Smooth muscle cell (in vitro differentiated cells): ENCODE measurements around the gene CEACAM5. TPM values are rescaled to one million over a fixed set of nuclear protein-coding genes. Genes with fewer than 3 reads are reported as not detected.
"Not testable (repeated sequence)": the region's sequence is repeated elsewhere in the genome, so short reads cannot be mapped to it uniquely, and the experiment has no call there.

Experiments
- DNase-seq: peaks from one replicate; lab custom pipeline; 2025; ENCODE audit not compliant: unreplicated experiment; lab: John Stamatoyannopoulos, UW
- H2AFZ ChIP-seq: fragments of 200-600 bp; sonication (generic); 2 replicates; pipeline ENCODE4 v1.6.0; 2016; ENCODE audit warnings: antibody characterized with exemption, low read depth, mild to moderate bottlenecking
- H3F3A ChIP-seq: fragments of 200-600 bp; sonication (generic); 2 replicates; pipeline ENCODE4 v1.6.0; 2017; ENCODE audit warnings: antibody characterized with exemption, low read depth
- H3K27ac ChIP-seq: fragments of 200-600 bp; sonication (generic); 2 replicates; pipeline ENCODE4 v1.5.1; 2016; ENCODE audit warnings: low read depth, mild to moderate bottlenecking
- H3K27me3 ChIP-seq: fragments of 200-600 bp; sonication (generic); 2 replicates; pipeline ENCODE4 v1.6.1; 2016; ENCODE audit warnings: low read depth, mild to moderate bottlenecking
- H3K36me3 ChIP-seq: fragments of 200-600 bp; sonication (generic); 2 replicates; pipeline ENCODE4 v1.5.1; 2016; ENCODE audit warnings: low read depth
- H3K4me1 ChIP-seq: fragments of 200-600 bp; sonication (generic); 2 replicates; pipeline ENCODE4 v1.5.1; 2016; ENCODE audit warnings: low read depth
- H3K4me2 ChIP-seq: fragments of 200-600 bp; sonication (generic); 2 replicates; pipeline ENCODE4 v1.6.0; 2016; ENCODE audit warnings: mild to moderate bottlenecking
- H3K4me3 ChIP-seq: fragments of 200-600 bp; sonication (generic); 2 replicates; pipeline ENCODE4 v1.5.1; 2016; ENCODE audit warnings: mild to moderate bottlenecking
- H3K79me2 ChIP-seq: fragments of 200-600 bp; sonication (generic); 2 replicates; pipeline ENCODE4 v1.6.0; 2016; ENCODE audit warnings: low read depth, mild to moderate bottlenecking
- H3K9ac ChIP-seq: fragments of 200-600 bp; sonication (generic); 2 replicates; pipeline ENCODE4 v1.6.0; 2016; ENCODE audit warnings: low read depth
- H3K9me3 ChIP-seq: fragments of 200-600 bp; sonication (generic); replicated peaks from 2 replicates; pipeline ENCODE4 v1.5.1; 2016; ENCODE audit warnings: low read depth
- H4K20me1 ChIP-seq: fragments of 200-600 bp; sonication (generic); 2 replicates; pipeline ENCODE4 v1.6.0; 2016; ENCODE audit warnings: low read depth
- WGBS: methylation state at CpG from one replicate; pipeline ENCODE4 v1.1.7; 2016; ENCODE audit warnings: low lambda C conversion rate; 5-methylcytosine and 5-hydroxymethylcytosine counted together
- polyA plus RNA-seq: library from polyadenylated mRNA; unstranded; fragments of >200 nt; fragmentation: Nextera tagmentation; extraction: Ambion mirVana; gene quantifications from 2 replicates; pipeline ENCODE4 v1.2.1, GENCODE V29; 2016
- total RNA-seq: library from RNA; depleted of rRNA; stranded (reverse); fragments of >200 nt; gene quantifications from 2 replicates; pipeline ENCODE4 v1.2.3, GENCODE V29; 2014
- TF ChIP-seq, protein P1 (sequence below): fragments of 200-600 bp; sonication (generic); IDR thresholded peaks from 2 replicates; pipeline ENCODE4 v1.5.1; 2017; ENCODE audit warnings: borderline replicate concordance, mild to moderate bottlenecking, antibody characterized with exemption; ENCODE audit not compliant: insufficient read depth, poor library complexity, severe bottlenecking

CEACAM5 gene
- total and polyA plus RNA-seq, 2 experiments from 2014 or later, result not detected

DNA sequence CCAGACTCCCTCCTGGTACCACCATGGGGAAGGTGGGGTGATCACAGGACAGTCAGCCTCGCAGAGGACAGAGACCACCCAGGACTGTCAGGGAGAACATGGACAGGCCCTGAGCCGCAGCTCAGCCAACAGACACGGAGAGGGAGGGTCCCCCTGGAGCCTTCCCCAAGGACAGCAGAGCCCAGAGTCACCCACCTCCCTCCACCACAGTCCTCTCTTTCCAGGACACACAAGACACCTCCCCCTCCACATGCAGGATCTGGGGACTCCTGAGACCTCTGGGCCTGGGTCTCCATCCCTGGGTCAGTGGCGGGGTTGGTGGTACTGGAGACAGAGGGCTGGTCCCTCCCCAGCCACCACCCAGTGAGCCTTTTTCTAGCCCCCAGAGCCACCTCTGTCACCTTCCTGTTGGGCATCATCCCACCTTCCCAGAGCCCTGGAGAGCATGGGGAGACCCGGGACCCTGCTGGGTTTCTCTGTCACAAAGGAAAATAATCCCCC is 505 bp upstream of the CEACAM5 start:
- no peaks in the 10 kb centered on the region for H4K20me1 ChIP-seq
- WGBS, result 63% methylated on average over 5 of the region's 5 CpGs
- no peaks in the 10 kb centered on the region for H3K9me3 ChIP-seq
- no peaks in the 10 kb centered on the region for H3K27me3 ChIP-seq
- no peak overlapping the region for H3K27ac ChIP-seq
- TF ChIP-seq, protein P1, sequence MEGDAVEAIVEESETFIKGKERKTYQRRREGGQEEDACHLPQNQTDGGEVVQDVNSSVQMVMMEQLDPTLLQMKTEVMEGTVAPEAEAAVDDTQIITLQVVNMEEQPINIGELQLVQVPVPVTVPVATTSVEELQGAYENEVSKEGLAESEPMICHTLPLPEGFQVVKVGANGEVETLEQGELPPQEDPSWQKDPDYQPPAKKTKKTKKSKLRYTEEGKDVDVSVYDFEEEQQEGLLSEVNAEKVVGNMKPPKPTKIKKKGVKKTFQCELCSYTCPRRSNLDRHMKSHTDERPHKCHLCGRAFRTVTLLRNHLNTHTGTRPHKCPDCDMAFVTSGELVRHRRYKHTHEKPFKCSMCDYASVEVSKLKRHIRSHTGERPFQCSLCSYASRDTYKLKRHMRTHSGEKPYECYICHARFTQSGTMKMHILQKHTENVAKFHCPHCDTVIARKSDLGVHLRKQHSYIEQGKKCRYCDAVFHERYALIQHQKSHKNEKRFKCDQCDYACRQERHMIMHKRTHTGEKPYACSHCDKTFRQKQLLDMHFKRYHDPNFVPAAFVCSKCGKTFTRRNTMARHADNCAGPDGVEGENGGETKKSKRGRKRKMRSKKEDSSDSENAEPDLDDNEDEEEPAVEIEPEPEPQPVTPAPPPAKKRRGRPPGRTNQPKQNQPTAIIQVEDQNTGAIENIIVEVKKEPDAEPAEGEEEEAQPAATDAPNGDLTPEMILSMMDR, result no peak
- H3K4me1 ChIP-seq, result no peaks in the 10 kb centered on the region
- no peaks in the 10 kb centered on the region for H3K36me3 ChIP-seq
- H2AFZ ChIP-seq, result no peak overlapping the region
- no peak overlapping the region for H3K4me2 ChIP-seq
- H3F3A ChIP-seq, result no peaks in the 10 kb centered on the region
- no peak overlapping the region for H3K4me3 ChIP-seq
- DNase-seq, result no peak
- no peaks in the 10 kb centered on the region for H3K79me2 ChIP-seq
- no peak overlapping the region for H3K9ac ChIP-seq

DNA sequence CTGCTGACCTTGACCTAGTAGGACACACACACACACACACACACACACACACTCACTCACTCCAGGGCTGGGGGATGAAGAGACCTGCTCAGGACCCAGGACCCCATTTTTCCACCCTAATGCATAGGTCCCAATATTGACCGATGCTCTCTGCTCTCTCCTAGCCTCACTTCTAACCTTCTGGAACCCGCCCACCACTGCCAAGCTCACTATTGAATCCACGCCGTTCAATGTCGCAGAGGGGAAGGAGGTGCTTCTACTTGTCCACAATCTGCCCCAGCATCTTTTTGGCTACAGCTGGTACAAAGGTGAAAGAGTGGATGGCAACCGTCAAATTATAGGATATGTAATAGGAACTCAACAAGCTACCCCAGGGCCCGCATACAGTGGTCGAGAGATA is 1.1 kb downstream of the CEACAM5 start:
- H3F3A ChIP-seq, H3K27me3 ChIP-seq, H3K79me2 ChIP-seq, H3K4me2 ChIP-seq, H3K4me1 ChIP-seq, H3K9me3 ChIP-seq, H3K36me3 ChIP-seq, H3K9ac ChIP-seq, H3K27ac ChIP-seq, H4K20me1 ChIP-seq, H3K4me3 ChIP-seq, H2AFZ ChIP-seq, DNase-seq: not testable (repeated sequence)
- 84% methylated on average over 8 of the region's 8 CpGs for WGBS

DNA sequence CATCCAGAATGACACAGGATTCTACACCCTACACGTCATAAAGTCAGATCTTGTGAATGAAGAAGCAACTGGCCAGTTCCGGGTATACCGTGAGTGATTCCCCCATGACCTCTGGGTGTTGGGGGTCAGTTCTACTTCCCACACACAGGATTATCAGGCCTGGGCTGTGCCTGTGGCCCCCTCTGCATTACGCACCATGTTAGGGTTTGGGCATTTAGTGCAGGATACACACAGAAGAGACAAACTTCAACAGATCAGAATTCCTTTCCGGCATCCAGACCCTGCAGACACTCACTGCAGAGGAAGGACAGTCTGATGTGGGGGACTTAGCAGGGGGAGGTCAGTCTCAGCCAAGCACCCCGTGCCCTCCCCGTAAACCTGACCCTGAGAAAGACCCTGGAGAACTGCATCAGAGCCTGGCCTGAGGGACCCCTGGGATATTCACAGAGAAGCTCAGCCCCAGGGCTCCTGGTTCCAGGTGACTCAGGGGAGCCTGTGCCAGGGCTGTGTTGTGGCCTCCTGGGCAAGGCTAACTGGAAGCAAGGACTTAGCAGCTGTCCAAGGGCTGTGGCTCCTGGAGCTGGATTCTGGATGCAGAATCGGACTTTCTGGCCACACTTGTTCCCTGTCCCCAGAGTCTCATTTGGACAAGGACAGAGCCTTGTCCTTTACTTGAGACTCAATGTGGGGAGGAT is 1.7 kb downstream of the CEACAM5 start:
- 75% methylated on average over 8 of the region's 8 CpGs for WGBS
- H3F3A ChIP-seq, result no peaks in the 10 kb centered on the region
- no peaks in the 10 kb centered on the region for H3K27me3 ChIP-seq
- H3K36me3 ChIP-seq, result no peaks in the 10 kb centered on the region
- no peak overlapping the region for H3K4me2 ChIP-seq
- H4K20me1 ChIP-seq, result no peaks in the 10 kb centered on the region
- peaks cover 7% of the 10 kb centered on the region for H3K9me3 ChIP-seq
- no peak overlapping the region for H3K27ac ChIP-seq
- no peak for DNase-seq
- no peaks in the 10 kb centered on the region for H3K79me2 ChIP-seq
- TF ChIP-seq, protein P1, result no peak
- no peak overlapping the region for H3K4me3 ChIP-seq
- H3K4me1 ChIP-seq, result no peaks in the 10 kb centered on the region
- no peak overlapping the region for H3K9ac ChIP-seq
- H2AFZ ChIP-seq, result no peak overlapping the region

DNA sequence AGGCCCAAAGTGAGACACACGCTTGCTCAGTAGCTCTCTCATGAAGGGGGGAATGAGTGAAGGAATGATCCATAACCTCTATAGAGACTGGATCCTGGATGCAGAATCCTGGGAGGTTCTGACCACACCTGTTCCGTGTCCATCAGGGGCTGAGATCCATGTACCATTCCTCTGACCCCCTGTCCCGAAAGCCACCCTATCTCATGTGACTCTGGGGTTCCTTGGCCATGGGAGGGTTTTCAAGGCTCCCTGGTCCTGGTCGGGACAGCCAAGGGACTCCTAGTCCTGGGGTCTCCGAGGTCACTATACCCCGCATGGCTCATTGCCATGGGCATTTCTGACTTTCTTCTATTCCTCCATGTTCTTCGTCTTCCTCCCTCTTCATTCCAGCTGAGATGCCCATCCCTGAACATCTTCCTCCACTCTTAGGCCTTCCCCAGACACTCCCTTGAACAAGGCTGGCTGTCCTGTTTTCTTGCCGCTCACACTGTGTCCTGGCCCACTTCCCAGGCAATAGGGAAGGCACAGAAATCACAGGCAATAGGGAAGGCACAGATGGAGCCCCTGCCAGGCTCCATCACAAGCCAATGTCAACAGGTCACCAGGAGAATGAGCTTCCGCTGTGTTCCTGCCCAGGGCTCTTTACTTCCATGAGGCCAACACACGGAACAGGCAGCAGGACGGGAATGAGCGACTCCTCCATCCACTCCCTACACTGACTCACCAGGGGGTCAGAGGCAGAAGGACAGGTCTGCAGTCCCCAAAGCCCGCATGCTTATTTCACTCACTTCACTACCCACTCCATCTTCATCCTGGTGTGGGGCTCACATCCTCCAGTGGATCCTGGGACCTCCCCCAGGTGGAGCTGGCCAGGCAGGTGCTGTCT is 3.2 kb downstream of the CEACAM5 start:
- no peak overlapping the region for H3K9ac ChIP-seq
- H2AFZ ChIP-seq, result no peak overlapping the region
- no peak overlapping the region for H3K4me2 ChIP-seq
- H3K36me3 ChIP-seq, result no peaks in the 10 kb centered on the region
- H3K4me3 ChIP-seq, result no peak overlapping the region
- H4K20me1 ChIP-seq, result no peaks in the 10 kb centered on the region
- peaks cover 7% of the 10 kb centered on the region for H3K9me3 ChIP-seq
- TF ChIP-seq, protein P1, result no peak
- 75% methylated on average over 13 of the region's 13 CpGs for WGBS
- no peak for DNase-seq
- no peaks in the 10 kb centered on the region for H3K27me3 ChIP-seq
- no peaks in the 10 kb centered on the region for H3K79me2 ChIP-seq
- no peak overlapping the region for H3K27ac ChIP-seq
- no peaks in the 10 kb centered on the region for H3F3A ChIP-seq
- no peaks in the 10 kb centered on the region for H3K4me1 ChIP-seq
